ENCODE data around the gene TSPAN11.

DNA sequence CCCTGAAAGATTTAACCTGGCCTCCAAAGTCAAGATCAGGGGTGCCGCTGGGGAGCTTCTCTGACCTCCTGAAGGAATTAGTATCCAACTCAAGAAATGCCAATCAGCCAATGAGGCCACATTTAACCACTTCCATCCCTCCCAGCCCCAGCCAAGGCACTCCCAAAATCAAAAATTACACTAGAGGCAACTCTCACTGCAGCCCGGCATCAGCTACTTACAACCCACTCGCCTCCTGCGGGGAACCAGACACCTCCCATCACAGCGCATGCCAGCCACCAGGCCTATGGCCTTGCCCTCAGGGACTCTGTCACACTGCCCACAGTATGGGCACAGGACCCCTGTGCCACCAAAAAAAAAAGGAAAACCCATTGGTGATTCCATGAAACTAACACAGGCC is 84.8 kb downstream of the TSPAN11 start:
- TF ChIP-seq, protein P1, sequence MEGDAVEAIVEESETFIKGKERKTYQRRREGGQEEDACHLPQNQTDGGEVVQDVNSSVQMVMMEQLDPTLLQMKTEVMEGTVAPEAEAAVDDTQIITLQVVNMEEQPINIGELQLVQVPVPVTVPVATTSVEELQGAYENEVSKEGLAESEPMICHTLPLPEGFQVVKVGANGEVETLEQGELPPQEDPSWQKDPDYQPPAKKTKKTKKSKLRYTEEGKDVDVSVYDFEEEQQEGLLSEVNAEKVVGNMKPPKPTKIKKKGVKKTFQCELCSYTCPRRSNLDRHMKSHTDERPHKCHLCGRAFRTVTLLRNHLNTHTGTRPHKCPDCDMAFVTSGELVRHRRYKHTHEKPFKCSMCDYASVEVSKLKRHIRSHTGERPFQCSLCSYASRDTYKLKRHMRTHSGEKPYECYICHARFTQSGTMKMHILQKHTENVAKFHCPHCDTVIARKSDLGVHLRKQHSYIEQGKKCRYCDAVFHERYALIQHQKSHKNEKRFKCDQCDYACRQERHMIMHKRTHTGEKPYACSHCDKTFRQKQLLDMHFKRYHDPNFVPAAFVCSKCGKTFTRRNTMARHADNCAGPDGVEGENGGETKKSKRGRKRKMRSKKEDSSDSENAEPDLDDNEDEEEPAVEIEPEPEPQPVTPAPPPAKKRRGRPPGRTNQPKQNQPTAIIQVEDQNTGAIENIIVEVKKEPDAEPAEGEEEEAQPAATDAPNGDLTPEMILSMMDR (IDR thresholded peaks at IDR 0.05), result no peak
- no peak for TF ChIP-seq POLR2A (IDR thresholded peaks at IDR 0.05)

Data from body of pancreas (tissue), 4 donors.